A549 treated with CpdA at 1 μM for 4 hours (cell line): ENCODE measurements around the gene PTGES. TPM values are rescaled to one million over a fixed set of nuclear protein-coding genes. Genes with fewer than 3 reads are reported as not detected.

Source experiments
- total RNA-seq: library from RNA; stranded (reverse); fragments of 200-300 nt; extraction: Qiagen RNA extraction; gene quantifications from 5 replicates; pipeline ENCODE4 v1.2.3, GENCODE V29; 2022; ENCODE audit warnings: low read depth

The PTGES gene
- total RNA-seq = 91.2 to 108 TPM (median 93.1 TPM) in 5 replicates

GRCh38 chr9:129752900-129753729 is at the start of gene PTGES:
Gene PTGES (minus strand): TSS chr9:129753042. CDS start chr9:129753012, 30 bp downstream.

Other genes with a start within 250 kb of the PTGES start
- gene C9orf50, start 131.9 kb downstream of the PTGES start, total RNA-seq = not detected in 5 replicates
- 89.4 to 107 TPM (median 97.7 TPM) in 5 replicates for gene NTMT1, start 126.9 kb downstream of the PTGES start, total RNA-seq
- 20.1 to 24.8 TPM (median 24.1 TPM) in 5 replicates for gene ASB6, start 110.9 kb downstream of the PTGES start, total RNA-seq
- gene PRRX2, start 87.4 kb downstream of the PTGES start, total RNA-seq = 2.8 to 7.2 TPM (median 6.5 TPM) in 5 replicates
- gene TOR1B, start 50.1 kb upstream of the PTGES start, total RNA-seq = 21.0 to 27.8 TPM (median 26.4 TPM) in 5 replicates
- 58.4 to 64.6 TPM (median 64.3 TPM) in 5 replicates for gene TOR1A, start 71.1 kb upstream of the PTGES start, total RNA-seq
- 49.0 to 57.3 TPM (median 49.9 TPM) in 5 replicates for gene C9orf78, start 82.2 kb upstream of the PTGES start, total RNA-seq
- gene USP20, start 82.4 kb upstream of the PTGES start, total RNA-seq = 5.9 to 6.4 TPM (median 6.1 TPM) in 5 replicates